HG02642 (cell line): ENCODE results near the gene C5orf63.
"Not testable (repeated sequence)": the region's sequence is repeated elsewhere in the genome, so short reads cannot be mapped to it uniquely, and the experiment has no call there.

ENCODE experiments used
- ATAC-seq: cut with Tn5 transposase; IDR thresholded peaks from one replicate; pipeline ENCODE4 v1.9.1; 2021; ENCODE audit warnings: mild to moderate bottlenecking; ENCODE audit not compliant: unreplicated experiment, poor library complexity

The C5orf63 gene

GRCh38 chr5:127038550-127038949 lies 34.8 kb downstream of the C5orf63 start:
- no peak for ATAC-seq

GRCh38 chr5:127031863-127032232 lies 41.5 kb downstream of the C5orf63 start:
- ATAC-seq, result no peak

DNA sequence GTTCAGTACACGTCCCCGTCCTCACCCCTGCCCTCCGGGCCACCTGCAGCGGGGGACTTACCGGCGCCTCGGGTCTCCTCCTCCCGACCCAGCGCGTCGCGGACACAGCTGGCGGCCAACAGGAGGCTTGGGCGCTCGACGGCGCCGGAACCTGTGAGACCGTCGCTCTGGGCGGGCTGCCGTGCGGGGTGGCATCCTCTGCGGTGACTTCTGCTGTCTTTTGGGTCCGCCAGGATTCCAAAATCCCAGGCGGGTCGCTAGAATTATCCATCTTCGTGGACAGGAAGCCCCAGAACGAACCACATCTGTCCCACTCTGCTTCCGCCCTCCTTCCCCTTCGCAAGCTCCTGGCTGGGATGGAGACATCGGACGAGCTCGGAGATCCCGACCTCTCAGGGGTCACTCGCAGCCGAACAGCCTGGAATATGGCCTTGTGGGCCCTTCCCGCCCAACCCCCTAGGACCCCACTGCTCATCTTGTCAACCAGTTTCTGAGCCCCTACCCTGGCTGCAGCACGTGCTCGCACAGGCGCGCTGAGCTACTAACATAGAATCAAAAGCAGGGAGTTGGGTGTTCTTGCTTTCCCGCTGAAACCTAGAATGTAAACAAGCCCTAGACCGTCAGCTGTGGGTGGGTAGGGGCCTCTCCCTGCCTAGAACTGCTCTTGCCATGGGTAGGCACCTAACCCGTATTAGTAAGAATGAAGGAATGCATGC lies 42.0 kb downstream of the C5orf63 start:
- peak; percentile 22 for ATAC-seq

- peak; percentile 96 for ATAC-seq
Observed at GRCh38 chr5:127030259-127031146, 42.8 kb downstream of the C5orf63 start, which contains the start of gene MARCHF3. TSS of gene MARCHF3 (minus strand) at chr5:127030558. CDS start at chr5:126918171, 112,387 bp downstream.

DNA sequence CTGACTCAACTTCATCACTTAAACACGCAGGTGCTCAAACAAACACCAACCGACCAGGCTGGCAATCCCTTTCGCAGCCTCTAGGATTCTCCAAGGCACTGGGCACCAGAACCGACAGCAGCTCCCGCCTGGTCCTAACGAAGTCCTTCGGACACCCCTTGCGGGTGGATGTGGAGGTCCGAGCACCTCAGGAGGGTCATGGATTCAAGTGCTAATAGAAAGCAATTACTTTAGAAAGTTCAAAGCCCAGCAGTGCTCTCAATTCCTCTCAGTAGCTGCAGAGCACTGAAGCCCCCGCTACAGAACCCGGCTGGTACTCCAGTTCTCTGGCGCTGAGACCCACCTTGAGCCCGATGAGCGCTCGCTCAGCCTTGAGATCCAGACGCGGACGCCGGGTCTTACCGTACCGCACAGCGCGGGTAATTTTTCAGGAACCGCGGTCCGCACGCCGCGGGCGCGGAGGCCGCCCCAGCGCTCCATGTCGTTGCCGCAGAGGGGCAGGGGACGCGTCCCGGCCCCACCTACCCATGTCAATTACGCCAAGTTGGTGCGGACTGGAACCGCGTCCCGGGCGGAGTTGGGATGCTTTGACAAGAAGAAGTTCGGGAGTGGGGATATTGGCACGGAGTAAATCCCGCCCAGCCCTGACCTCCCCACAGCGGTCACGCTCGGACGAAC lies 43.6 kb downstream of the C5orf63 start:
- ATAC-seq, result peak; percentile 17

GRCh38 chr5:127028822-127029457 lies 44.4 kb downstream of the C5orf63 start:
- no peak for ATAC-seq

DNA sequence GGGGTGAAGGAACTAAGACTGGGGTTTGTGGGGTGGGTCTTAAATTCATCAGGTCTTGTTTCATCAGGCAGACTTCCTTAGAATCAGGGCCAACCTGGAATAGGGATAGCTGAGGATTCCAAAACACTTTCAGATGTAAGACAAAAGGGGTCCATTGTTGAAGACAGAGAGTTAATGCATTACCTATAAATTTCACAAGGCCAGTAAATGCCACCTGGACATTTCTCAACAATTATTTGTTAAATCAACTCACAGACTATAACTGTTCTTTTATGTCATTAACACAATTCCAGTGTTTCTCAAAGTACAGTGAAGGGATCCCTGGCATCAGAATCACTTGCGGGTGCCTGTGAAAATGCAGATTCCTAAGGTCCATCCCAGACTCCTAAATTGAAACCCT lies 45.8 kb downstream of the C5orf63 start:
- ATAC-seq, result no peak

- ATAC-seq, result no peak
Observed at GRCh38 chr5:127026166-127026565, 47.1 kb downstream of the C5orf63 start.

DNA sequence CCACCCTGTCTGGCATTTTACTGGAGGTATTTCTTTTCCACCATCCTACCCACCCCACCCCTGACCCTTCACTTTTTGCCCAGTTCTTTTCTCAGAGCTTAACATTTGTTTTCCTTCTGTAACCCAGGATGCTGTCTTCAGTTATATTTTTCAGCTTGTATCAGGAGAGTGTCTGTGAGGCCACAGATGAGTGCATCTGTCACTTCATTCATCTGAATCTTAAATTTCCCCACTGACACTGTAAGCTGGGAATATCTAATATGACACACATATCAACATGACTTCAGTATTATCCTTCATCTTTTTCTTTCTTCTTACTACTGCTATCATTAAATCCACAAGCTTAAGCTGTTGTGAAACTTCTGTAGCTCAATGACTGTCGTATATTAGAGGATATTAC lies 47.8 kb downstream of the C5orf63 start:
- no peak for ATAC-seq

- ATAC-seq, result no peak
Observed at GRCh38 chr5:127024821-127025220, 48.5 kb downstream of the C5orf63 start.

GRCh38 chr5:127023552-127024191 lies 49.6 kb downstream of the C5orf63 start:
- not testable (repeated sequence) for ATAC-seq

DNA sequence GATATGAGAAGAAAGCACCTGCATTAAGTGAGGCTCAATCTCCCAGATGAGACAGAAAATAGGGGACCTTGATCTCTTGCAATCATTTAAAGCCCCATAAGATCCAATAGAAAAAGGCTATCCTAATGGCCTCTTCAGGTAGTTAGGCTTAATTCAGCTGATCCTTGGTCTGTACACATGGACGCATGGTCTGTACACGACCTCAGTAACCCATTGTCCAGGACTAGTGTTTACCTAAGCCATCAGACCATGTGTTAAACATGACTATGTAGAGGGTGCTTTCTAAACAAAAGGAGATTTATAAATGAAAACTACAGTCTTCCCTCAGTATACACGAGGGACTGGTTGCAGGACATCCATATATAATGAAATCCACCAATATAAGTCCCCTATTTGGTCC lies 50.5 kb downstream of the C5orf63 start:
- ATAC-seq, result no peak

- ATAC-seq, result peak; percentile 54
Observed at GRCh38 chr5:127019928-127020327, 53.4 kb downstream of the C5orf63 start.

DNA sequence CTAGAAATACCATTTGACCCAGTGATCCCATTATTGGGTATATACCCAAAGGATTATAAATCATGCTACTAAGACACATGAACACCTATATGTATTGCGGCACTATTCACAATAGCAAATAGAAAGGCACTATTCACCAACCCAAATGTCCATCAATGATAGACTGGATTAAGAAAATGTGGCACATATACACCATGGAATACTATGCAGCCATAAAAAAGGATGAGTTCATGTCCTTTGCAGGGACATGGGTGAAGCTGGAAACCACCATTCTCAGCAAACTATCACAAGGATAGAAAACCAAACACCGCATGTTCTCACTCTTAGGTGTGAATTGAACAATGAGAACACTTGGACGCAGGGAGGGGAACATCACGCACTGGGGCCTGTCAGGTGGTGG lies 56.6 kb downstream of the C5orf63 start:
- ATAC-seq, result not testable (repeated sequence)

DNA sequence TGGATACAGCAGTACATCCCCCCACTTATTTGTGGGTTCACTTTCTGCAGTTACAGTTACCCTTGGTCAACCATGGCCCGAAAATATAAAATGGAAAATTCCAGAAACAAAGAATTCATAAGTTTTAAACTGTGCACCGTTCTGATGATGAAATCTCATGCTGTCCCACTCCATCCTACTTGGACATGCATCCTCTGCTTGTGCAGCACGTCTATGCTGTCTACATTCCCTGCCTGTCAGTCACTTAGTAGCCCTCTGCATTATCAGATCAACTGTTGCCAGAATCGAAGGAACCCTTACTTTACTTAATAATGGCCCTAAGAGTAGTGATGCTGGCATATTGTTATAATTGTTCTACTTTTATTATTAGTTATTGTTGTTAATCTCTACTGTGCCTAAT lies 57.6 kb downstream of the C5orf63 start:
- ATAC-seq, result no peak

- ATAC-seq, result peak; percentile 44
Observed at GRCh38 chr5:127014573-127014972, 58.7 kb downstream of the C5orf63 start.

DNA sequence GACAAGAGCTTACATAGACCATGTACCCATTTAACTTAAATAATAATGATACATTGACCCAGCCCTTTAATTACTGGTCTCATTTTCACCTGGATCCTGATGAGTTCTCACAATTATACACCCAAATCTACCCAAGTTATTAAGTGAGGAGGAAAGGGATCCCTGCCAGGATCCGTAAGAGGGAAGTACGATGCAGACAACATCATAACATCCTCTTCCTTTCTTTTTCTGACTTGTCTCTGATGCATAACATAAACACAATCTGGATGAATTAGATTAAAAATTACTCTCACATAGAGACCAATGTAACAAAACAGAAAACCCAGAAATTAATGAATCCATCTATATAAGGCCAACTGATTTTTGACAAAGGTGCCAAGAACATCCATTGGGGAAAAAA lies 59.9 kb downstream of the C5orf63 start:
- ATAC-seq, result no peak

- ATAC-seq, result no peak
Observed at GRCh38 chr5:127012916-127013315, 60.4 kb downstream of the C5orf63 start.

DNA sequence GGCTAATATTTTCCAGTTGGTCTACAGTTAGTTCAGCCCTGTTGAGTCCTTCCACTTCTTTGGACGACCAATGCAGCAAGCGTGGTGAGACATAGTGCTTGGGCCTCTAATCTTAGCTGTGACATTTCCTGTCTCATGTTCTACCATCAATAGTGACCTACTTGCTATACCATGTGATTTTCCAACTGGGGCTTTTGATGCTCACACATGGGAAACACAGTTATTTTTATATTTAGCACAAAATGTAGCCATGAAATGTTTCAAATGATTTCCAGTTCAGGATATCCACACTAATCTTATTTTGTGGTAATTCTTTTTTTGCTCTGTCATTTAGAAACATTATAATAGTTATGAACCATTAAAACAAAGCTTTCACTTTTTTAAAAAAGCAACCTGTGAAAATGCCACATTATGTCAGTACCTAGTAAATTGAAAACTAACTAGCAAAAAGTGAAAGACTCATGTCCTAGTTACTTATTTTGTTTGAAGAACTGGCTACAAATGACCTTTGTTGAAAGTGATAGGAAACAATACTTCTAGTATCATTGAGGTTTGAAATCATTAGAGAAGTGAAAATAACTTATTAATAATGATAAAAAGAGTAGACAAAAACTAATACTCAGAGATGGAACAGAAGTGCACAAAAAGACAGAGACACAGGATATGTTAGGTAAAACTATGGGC lies 61.2 kb downstream of the C5orf63 start:
- peak; percentile 69 for ATAC-seq
